ENCODE results near the gene NTM.
"Not testable (repeated sequence)": the region's sequence is repeated elsewhere in the genome, so short reads cannot be mapped to it uniquely, and the experiment has no call there.

Gene NTM

DNA sequence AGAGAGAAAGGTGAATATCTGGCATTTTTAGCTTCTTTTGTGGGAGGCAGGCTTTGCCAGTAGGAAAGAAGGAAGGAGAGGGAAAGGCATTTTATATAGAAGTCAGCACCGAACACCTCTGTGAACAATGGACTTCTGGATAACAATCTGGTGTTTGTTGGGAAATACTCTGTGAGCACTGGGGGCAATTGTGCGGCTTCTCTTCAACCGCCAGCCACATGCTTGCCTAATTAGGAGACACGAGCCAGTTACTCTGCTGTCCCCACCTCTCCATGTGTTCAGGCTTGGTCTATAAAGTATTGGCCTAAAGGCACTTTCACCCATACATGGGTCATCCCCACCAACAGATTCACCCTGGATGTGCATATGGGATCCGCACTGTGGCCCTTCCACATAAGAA, 523.6 kb downstream of the NTM start:
- DNase-seq (ENCODE audit: low spot score): no peak

GRCh38 chr11:131894615-131895544, 524.5 kb downstream of the NTM start:
- no peak for DNase-seq (ENCODE audit: low spot score)

DNA sequence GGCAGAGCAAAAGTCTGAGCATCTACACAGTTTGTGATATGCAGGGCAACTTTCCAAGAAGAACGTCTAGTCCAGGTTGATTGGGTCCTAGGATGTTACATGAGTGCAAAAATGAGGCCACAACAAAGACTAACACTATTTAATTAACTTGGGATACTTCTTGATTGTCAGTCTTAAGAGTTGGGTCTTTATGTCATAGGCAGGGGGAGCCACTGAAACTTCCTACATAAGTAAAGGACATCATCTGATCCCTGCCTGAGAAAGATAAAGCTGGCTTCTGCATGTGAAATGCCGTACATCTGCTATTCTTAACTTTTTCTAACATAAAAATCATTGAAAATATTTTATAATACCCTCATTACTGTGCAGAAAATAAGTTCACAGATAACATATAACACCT, 525.5 kb downstream of the NTM start:
- no peak for DNase-seq (ENCODE audit: low spot score)

DNA sequence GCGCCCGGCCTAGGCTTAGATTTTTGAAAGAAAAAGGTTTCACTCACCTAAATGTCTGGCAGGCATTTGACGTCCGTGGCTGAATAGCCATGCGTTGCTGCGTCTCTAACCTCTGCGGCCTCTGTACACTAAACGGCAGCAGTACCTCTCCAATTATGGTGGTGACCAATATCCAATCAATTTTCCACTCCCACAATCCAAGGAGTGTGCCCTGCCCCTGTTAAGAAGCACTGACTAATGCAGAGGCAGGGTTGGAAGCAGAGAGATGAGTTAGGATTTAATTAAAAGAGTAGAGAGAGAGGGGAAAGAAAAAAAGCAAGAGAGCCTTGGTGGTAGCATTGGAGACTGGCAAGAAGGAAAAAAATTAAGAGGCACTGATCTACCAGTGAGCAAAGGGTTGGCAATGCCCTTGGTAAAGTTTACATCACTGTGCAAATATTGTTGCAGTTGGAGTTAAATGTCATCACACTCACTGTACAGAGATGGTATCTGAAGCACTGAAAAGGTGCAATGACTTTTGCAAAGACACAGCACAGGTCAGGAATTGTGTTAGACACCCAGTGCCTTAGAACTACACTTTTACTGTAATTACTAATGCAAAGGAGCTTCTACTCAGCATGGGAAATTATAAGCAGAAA, 526.7 kb downstream of the NTM start:
- DNase-seq (ENCODE audit: low spot score): no peak

DNA sequence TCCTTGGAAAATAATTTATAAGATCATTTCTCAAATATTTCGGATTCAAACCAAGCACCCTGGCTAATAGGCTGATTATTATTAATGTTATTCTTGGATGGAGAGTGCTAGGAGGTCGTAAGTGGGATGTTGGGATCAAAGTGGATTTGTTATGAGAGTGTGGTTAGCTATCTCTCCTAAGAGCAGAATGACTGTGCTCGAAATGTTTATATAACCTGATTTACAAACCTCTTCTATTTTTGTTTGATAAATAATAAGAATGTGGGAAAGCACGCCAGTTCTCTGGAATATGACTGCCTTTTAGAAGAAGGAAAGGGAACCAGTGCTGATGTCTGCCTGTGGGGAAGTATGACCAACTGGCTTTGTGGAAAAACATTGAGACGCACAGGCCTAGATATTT, 527.5 kb downstream of the NTM start:
- no peak for DNase-seq (ENCODE audit: low spot score)

- no peak for DNase-seq (ENCODE audit: low spot score)
These were observed 528.5 kb downstream of the NTM start for GRCh38 chr11:131898949-131899348.

DNA sequence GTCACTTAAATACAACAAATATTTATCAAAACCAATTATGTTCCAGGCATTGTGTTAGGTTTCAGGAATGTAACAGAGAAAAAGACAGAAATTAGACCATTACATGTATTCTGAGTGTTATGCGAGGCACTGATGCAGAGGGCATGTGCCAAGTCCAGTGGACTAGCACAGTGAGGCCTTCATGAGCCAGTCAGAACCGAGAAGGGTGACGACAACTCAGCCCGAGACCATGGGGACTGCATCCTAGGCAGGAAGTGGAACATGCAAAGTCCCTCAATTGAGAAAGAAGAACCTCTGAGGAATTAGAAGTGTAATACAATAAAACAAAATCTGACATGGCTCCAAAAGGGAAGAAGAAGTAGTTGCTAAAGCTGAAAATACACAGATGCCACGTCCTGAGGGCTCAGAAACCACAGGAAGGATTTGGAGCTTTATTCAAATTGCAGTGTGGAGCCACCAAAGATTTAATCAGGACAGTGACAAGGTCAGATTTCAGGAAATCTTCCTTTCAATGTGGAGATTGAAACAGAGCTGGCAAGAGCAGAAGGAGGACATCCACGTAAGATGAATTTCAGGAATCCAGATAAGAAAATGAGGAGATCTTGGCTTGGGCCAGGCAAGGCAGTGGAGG, 529.6 kb downstream of the NTM start:
- no peak for DNase-seq (ENCODE audit: low spot score)

DNA sequence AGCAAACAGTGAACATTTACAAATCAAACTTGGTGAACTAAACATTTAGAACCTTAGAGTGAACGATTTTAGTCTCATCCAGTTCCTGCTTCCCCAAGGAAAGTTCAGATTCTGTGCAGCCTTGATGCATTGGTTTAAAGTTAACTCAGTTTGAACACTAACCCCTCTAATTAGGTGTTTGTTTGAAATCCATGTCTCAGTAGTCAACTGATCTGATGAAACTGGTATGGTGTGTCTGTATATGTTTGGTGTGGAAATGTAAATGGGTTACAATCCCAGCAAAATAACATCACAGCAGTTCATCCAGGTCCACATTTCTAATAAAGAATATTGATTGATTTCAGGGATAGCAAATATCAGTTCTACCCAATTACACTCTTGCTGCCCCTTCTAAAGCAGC, 532.0 kb downstream of the NTM start:
- DNase-seq (ENCODE audit: low spot score): no peak

GRCh38 chr11:131903074-131903473, 532.7 kb downstream of the NTM start:
- no peak for DNase-seq (ENCODE audit: low spot score)

GRCh38 chr11:131904756-131905155, 534.3 kb downstream of the NTM start:
- DNase-seq (ENCODE audit: low spot score): no peak

DNA sequence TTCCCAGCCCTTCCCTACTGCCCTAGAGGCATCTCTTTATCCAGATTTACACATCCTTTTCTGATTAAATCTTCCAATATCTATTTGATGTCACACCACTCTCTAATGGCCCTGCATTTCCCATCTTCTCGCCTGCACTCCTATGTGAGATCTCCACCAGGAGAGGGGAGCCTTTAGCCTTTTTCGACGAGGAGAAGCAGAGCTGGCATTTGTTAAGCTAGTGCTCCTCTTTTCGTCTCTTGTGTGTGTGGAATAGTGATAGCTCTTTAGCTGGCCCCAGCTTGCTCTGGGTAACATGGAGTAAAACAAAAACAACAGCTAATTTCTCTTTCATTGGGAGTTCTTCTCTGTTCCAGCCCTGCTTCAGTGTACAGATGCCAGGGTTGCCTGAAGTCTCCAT, 536.5 kb downstream of the NTM start:
- no peak for DNase-seq (ENCODE audit: low spot score)

DNA sequence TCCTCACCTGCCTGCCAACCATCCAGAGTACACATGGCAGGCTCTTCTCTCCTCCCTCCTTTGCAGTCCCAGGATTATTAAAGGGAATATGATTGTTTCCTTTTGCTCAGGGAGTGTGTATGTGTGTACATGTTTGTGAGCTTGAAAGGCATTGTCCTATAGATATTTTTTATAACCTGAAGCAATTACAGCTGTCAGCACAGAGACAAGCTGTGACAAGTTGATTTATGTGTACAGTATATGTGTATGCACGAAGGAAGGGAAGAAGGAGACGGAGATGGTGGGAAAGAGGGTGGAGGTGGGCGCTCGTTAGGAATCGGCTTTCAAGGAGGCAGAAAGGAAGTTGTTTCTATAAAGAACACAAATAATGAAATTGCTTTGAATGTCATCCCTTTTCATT, 537.0 kb downstream of the NTM start:
- DNase-seq (ENCODE audit: low spot score): no peak

- no peak for DNase-seq (ENCODE audit: low spot score)
These were observed 537.9 kb downstream of the NTM start for GRCh38 chr11:131908316-131908715.

DNA sequence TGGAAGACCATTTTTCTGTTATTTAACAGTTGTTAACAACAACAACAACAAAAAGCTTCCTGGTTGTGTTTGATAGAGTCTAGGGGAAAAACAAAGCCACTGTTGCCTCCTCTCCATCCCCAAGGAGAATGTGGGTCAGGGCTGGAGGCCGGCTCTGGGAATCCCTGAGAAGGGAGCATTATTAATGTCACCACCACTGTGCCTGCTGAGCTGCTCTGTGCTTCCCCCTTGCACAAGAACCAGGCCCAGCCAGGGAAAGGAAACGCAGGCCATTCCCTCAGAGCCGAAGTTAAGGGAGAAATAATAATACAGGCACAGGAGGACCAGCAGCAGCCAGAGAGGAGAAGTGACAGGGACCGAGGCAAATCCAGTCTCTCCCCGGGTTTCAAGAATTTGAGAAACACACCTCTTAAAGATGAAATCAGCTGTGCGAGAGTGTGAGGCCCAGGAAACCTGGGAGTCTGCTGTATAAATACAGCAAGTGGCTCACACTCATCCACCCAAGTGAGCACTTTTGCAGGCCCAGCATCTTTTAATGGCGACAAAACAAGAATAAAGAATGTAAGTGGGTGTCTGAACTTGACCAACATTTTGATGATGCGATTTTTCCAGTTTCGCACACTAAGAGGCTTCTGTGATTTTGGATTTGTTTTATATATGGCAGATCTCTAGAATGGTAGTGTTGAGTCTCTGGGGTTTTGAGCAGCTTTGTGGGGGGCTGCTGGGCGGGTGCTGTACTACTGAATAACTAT, 539.2 kb downstream of the NTM start:
- no peak for DNase-seq (ENCODE audit: low spot score)

GRCh38 chr11:131910178-131910522, 539.7 kb downstream of the NTM start:
- no peak for DNase-seq (ENCODE audit: low spot score)

DNA sequence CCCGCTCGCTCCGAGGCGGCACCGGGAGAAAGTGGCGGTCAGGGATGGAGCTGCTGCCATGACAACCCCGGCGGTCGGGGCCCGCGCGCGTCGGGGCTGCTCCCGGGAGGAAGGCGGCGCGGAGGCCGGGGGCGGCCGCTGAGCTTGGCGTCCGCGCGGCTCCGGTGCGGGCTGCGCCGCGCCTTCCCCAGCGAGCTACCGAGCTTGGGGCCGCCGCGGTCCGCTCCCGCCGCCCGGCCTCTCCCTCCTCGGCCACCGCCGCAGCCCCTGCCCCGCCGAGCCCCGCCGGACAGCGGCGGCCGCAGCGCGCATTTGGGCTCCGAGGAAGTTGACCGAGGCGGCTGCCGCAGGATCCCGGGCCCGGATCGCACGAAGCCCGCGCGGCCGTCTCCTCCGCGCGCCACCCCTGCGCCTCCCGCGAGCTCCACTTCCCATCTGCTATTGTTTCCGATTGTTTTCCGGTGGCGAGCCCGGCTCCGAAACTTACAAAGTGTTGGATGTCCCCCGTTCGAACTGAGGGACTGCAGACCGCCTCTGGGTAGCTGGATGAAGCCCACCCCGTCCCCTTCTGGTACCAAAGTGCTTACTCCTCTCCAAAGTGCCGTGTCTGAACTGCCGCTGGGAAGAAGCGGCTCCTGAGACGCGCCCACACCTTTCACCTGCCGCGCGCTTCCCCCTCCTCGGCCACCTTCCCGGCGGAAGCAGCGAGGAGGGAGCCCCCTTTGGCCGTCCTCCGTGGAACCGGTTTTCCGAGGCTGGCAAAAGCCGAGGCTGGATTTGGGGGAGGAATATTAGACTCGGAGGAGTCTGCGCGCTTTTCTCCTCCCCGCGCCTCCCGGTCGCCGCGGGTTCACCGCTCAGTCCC, 540.3 kb downstream of the NTM start:
- no peak for DNase-seq (ENCODE audit: low spot score)

DNA sequence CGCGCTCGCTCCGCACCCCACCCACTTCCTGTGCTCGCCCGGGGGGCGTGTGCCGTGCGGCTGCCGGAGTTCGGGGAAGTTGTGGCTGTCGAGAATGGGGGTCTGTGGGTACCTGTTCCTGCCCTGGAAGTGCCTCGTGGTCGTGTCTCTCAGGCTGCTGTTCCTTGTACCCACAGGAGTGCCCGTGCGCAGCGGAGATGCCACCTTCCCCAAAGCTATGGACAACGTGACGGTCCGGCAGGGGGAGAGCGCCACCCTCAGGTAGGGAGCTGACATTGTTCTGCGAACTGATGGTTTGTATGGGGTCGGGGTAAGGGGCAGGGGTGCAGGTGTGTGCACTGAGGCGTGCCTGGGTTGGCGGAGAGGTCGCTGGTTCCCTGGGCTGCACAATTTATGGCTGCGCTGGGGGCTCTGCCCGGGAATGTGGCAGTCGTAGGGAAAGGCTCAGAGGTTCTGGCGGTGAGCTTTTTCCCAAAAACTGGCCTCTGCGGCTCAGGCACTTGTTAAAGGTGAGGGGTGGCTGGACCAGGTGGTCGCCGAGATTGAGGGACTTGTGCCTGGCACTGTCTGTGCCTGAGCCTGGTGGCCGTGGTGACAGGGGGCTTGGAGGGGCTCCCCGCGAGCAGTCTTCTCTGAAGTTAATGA, 541.1 kb downstream of the NTM start:
- DNase-seq (ENCODE audit: low spot score): not testable (repeated sequence)

- no peak for DNase-seq (ENCODE audit: low spot score)
These were observed 541.7 kb downstream of the NTM start for GRCh38 chr11:131912134-131912533.

DNA sequence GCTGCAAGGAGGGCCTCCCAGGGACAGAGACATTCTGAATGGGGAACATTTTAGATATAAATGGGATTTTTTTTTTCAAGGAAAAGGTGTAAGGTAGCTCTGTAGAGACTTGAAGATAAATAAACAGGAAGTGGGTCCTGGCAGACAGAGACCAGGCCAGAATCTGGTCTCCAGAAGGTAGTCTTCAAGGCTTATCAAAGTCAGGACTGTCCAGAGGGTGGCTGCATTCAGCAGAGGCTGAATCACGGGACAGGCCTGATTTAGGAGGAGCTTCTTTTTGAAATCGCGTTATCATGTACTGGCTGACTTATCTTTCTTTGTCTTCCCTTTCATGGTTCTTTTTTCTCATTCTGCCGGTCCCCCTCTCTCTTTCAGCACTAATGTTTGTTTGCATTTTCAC, 542.9 kb downstream of the NTM start:
- DNase-seq (ENCODE audit: low spot score): no peak

DNA sequence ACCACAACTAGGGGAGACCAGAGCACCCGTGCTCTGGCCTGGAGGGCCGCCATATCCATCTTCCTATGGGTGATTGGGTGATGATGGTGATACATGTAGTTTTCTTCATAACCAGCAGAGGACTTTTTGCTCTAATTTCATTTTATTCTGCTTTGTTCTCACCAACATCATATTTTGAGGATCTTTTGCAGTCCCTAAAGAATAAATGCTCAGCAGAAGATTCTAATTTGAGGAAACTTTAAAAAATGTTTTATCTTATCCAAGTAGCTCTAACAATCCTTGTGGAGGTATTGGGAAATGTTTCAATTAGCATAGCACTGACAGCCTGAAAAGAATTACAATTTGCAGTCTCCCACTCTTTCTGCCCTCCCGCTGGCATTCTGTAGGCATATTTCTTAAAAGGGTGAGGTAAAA, 544.0 kb downstream of the NTM start:
- DNase-seq (ENCODE audit: low spot score): no peak

- DNase-seq (ENCODE audit: low spot score): no peak
These were observed 546.2 kb downstream of the NTM start for GRCh38 chr11:131916638-131917037.
